NB4 (cell line): ENCODE data around the gene TNFRSF18.

Experiments
- DNase-seq: peaks from one replicate; pipeline ENCODE4 v3.0.0; 2010; ENCODE audit warnings: low read depth
- H3K4me3 ChIP-seq: one replicate; pipeline ENCODE4 v1.5.1; 2011; ENCODE audit warnings: mild to moderate bottlenecking, low read depth, low read length, moderate library complexity
- MYC ChIP-seq: IDR thresholded peaks from 2 replicates; pipeline ENCODE4 v1.6.1; 2011; ENCODE audit warnings: low read depth, low read length
- POLR2A ChIP-seq: IDR thresholded peaks from 2 replicates; pipeline ENCODE4 v1.6.1; 2011; ENCODE audit warnings: mild to moderate bottlenecking; ENCODE audit not compliant: insufficient read length; ENCODE audit errors: extremely low read depth
- TF ChIP-seq, protein P1 (sequence below): IDR thresholded peaks from 2 replicates; pipeline ENCODE4 v1.6.1; 2011; ENCODE audit warnings: low read depth, low read length
- TF ChIP-seq, protein P2 (sequence below): IDR thresholded peaks from one replicate; pipeline ENCODE4 v1.5.1; 2012; ENCODE audit warnings: low read depth, low read length

Gene TNFRSF18

DNA sequence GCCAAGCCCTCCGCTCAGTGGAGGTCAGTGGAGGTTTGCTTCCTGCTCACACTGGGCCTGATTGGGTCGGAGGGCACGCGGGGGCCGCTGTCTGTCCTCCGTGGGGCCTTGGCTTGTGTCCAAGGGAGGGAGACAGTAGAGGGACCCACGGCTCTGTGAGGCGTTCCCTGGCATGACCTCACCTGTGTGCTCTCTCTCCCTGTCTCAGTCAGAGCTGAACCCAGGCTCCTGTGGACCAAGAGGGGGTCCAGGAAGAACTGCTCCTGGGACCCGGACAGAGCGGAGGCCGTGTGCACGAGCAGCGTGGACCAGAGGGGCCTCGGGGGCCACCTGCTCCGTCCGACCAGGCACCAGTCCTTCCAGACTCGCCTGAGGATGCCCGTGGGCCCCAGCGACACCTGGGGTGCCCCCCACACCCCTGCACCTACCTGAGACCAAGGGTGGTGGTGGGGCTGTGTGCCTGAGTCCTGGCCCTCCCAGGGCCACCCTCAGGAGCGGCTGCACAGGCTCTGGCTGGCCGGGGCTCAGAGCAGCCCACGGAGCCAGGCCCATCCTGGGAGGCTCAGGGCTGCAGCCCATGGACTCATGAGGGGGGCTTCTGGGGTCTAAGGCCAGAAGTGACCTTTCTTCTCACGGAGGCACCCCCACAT lies 46.0 kb downstream of the TNFRSF18 start:
- no peak overlapping the region for H3K4me3 ChIP-seq
- DNase-seq = no peak
- TF ChIP-seq, protein P1, sequence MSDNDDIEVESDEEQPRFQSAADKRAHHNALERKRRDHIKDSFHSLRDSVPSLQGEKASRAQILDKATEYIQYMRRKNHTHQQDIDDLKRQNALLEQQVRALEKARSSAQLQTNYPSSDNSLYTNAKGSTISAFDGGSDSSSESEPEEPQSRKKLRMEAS = no peak
- TF ChIP-seq, protein P2, sequence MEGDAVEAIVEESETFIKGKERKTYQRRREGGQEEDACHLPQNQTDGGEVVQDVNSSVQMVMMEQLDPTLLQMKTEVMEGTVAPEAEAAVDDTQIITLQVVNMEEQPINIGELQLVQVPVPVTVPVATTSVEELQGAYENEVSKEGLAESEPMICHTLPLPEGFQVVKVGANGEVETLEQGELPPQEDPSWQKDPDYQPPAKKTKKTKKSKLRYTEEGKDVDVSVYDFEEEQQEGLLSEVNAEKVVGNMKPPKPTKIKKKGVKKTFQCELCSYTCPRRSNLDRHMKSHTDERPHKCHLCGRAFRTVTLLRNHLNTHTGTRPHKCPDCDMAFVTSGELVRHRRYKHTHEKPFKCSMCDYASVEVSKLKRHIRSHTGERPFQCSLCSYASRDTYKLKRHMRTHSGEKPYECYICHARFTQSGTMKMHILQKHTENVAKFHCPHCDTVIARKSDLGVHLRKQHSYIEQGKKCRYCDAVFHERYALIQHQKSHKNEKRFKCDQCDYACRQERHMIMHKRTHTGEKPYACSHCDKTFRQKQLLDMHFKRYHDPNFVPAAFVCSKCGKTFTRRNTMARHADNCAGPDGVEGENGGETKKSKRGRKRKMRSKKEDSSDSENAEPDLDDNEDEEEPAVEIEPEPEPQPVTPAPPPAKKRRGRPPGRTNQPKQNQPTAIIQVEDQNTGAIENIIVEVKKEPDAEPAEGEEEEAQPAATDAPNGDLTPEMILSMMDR = no peak
- TF ChIP-seq POLR2A (no peak), MYC (no peak)

DNA sequence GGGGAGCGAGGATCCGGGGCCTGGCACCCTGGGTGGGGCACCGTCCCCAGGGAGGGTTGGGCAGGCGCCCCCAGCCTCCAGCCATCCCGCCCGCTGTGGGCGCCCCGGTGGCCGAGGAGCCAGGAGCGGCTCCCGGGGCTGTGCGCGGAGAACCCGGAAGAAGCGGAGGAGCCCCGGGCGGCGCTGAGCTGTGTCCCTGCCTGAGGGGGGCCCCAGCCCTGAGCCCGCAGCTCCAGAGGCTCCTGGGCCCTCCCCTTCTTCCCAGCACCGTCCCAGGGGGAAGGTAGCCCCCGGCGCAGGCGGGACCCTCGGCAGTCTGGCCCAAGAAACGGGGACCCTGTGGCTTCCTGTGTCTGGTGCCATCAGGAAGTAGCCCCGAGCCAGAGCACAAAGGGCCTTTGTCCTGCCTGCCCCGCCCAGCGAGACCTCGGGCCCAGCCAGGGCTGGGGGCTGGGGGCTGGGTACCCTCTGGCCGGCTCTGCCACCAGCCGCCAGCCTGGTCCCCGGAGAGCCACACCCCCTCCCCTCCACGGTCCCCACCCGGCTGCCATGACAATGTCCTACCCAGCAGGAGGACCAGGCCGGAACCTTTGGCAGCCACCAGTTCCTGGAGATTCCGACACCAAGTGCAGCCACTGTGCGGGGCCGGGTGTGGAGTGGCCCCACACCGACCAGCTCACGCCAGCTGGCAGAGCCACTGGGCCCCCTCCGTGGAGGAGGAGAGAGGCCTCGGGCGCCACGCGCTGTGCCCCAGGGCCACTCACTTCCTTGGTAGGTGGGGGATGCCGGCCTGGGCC lies 48.3 kb downstream of the TNFRSF18 start:
- no peak overlapping the region for H3K4me3 ChIP-seq
- TF ChIP-seq, protein P1 = no peak
- TF ChIP-seq, protein P2 = no peak
- no peak for TF ChIP-seq POLR2A
- no peak for TF ChIP-seq MYC
- DNase-seq = peak; percentile 46

DNA sequence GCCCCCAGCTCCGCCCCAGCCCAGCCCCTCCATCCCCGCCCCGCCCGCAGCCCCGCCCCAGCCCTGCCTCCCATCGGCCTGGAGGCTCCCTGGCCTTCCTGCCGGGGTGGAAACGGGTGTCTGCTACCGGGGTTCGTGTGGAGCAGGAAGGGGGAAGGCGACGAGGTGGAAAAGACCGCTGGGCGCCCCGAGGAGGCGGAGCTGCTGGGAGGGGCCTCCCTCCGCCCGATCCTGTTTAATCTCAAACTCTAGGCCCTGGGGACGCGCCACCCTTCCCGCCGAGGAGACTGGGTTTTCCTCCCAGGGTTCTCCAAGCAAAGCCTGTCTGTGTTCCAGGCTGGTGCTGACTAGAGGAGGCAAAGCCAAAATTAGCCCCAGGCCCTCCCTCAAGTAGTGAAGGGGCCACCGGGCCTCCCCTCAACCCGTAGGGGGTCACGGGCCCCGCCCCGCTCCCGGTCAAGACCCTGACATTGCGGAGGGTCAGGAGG lies 48.9 kb downstream of the TNFRSF18 start:
- TF ChIP-seq, protein P1 = no peak
- TF ChIP-seq POLR2A = no peak
- TF ChIP-seq, protein P2 = no peak
- no peak overlapping the region for H3K4me3 ChIP-seq
- DNase-seq = peak; percentile 58

DNA sequence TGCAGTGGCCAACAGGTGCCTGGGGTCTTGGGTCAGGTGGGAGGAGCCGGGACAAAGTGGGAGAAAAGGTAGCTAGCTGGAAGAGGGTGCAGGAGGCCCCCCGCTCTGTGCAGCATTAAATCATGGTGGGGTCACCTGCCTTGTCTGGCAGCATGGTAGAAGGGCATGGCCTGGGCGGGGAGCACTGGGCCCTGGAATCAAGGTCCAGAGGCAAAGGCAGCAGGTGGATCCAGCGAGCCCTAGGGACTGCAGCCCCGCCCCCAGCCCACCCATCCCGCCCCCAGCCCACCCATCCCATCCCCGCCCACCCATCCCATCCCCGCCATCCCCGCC lies 49.4 kb downstream of the TNFRSF18 start:
- no peak for DNase-seq
- H3K4me3 ChIP-seq = no peak overlapping the region
- TF ChIP-seq, protein P2 = no peak
- no peak for TF ChIP-seq POLR2A
- no peak for TF ChIP-seq MYC
- TF ChIP-seq, protein P1 = no peak

DNA sequence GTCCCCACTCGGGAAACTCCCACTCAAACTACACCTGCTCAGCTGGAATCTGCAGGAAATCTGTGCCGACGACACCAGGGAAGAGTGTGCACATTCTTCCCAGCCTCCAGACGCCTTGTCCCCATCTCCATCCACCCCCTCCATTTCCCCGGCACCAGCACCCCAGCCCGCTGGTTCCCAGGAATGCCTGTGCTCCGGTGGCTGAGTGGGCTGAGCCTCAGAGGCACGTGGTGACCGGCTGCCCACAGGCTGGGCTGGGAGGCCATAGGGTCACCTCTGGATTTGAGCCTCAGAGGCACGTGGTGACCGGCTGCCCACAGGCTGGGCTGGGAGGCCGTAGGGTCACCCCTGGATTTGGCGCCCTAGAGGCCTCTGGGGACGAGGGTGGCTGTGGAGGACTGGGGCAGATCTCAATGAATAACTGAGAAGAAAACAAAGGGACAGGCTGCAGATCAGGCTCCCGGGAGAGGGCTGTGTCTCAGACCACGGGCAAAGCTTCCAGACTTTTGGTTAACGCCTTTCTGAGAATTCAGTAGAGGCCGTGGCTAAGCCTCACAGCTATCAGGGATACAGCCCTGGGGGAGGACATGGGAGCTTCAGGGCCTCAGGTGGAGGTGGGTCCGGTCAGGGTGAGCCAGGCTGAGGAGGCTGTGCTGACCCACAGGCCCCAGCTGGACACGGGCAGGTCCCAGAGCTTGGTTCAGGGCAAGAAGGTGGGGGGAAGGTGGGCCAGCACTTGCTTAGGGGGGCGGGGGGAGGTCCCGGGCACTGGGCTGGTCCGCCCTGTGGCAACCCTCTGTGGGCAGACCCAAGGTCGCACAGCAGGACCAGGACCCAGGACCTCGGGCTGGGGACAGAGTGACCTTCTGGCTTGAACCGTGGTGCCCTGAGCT lies 50.0 kb downstream of the TNFRSF18 start:
- no peak overlapping the region for H3K4me3 ChIP-seq
- no peak for DNase-seq
- no peak for TF ChIP-seq MYC
- TF ChIP-seq, protein P2 = no peak
- no peak for TF ChIP-seq POLR2A
- TF ChIP-seq, protein P1 = no peak
